IMR-90 (cell line): ENCODE data around the gene LBHD2. TPM values are rescaled to one million over a fixed set of nuclear protein-coding genes. Genes with fewer than 3 reads are reported as not detected.

ENCODE experiments used
- ATAC-seq: fragments of 200-7000 bp; cut with Tn5 transposase; 2 replicates; pipeline ENCODE4 v1.9.1; 2020; ENCODE audit warnings: low read depth, mild to moderate bottlenecking, moderate library complexity
- BruUV-seq: library from RNA; stranded (reverse); fragments of 400-500 nt; replicated peaks from 2 replicates; lab custom pipeline; 2021; lab: Mats Ljungman, UMichigan
- CTCF ChIA-PET: fragments of 300-600 bp; formaldehyde crosslinking; extraction: SDS; loops from one replicate; lab custom pipeline; 2021; ENCODE audit warnings: antibody characterized with exemption; lab: Yijun Ruan, JAX
- POLR2A ChIA-PET: fragments of 300-600 bp; sonication (Branson Sonifier 250); formaldehyde crosslinking; loops from one replicate; lab custom pipeline; 2022; ENCODE audit warnings: antibody characterized with exemption; ENCODE audit not compliant: unreplicated experiment; lab: Charles Lee
- DNase-seq: peaks from one replicate; pipeline ENCODE4 v3.0.0; 2013
- H2AFZ ChIP-seq: replicated peaks from 2 replicates; pipeline ENCODE3; 2013; ENCODE audit warnings: low read length, mild to moderate bottlenecking; ENCODE audit not compliant: poor library complexity
- H2AK5ac ChIP-seq: 2 replicates; pipeline ENCODE4 v1.6.1; 2013; ENCODE audit warnings: low read depth, low read length, inconsistent platforms
- H2AK9ac ChIP-seq: replicated peaks from 2 replicates; pipeline ENCODE3; 2013; ENCODE audit warnings: mild to moderate bottlenecking, low read depth, low read length, moderate library complexity; ENCODE audit not compliant: poor library complexity
- H2BK120ac ChIP-seq: 2 replicates; pipeline ENCODE4 v1.6.1; 2013; ENCODE audit warnings: low read depth, low read length, inconsistent platforms
- H2BK15ac ChIP-seq: 3 replicates; pipeline ENCODE4 v1.6.1; 2013; ENCODE audit warnings: low read depth, low read length, inconsistent platforms
- H2BK20ac ChIP-seq: 2 replicates; pipeline ENCODE4 v1.6.1; 2013; ENCODE audit warnings: low read depth, mild to moderate bottlenecking, inconsistent platforms, low read length, moderate library complexity
- H2BK5ac ChIP-seq: 2 replicates; pipeline ENCODE4 v1.6.1; 2013; ENCODE audit warnings: mild to moderate bottlenecking, low read depth, low read length, inconsistent platforms; ENCODE audit not compliant: poor library complexity, severe bottlenecking
- H3K14ac ChIP-seq: replicated peaks from 2 replicates; pipeline ENCODE4 v1.6.1; 2013; ENCODE audit warnings: low read depth, low read length, inconsistent platforms
- H3K18ac ChIP-seq: 2 replicates; pipeline ENCODE4 v1.6.1; 2013; ENCODE audit warnings: low read depth, low read length, control low read depth
- H3K23ac ChIP-seq: 2 replicates; pipeline ENCODE4 v1.6.1; 2013; ENCODE audit warnings: low read depth, low read length, inconsistent platforms
- H3K27ac ChIP-seq: 2 replicates; pipeline ENCODE4 v1.5.1; 2013; ENCODE audit warnings: mild to moderate bottlenecking, control low read depth, low read length; ENCODE audit not compliant: insufficient read depth
- H3K27me3 ChIP-seq: 2 replicates; pipeline ENCODE4 v1.6.1; 2013; ENCODE audit warnings: low read length; ENCODE audit not compliant: control insufficient read depth, insufficient read depth
- H3K36me3 ChIP-seq: 2 replicates; pipeline ENCODE4 v1.6.1; 2013; ENCODE audit warnings: low read length, mixed read lengths; ENCODE audit not compliant: control insufficient read depth, insufficient read depth
- H3K4ac ChIP-seq: 2 replicates; pipeline ENCODE4 v1.6.1; 2013; ENCODE audit warnings: low read depth, low read length, inconsistent platforms
- H3K4me1 ChIP-seq: 2 replicates; pipeline ENCODE4 v1.6.1; 2013; ENCODE audit warnings: low read length, mixed read lengths; ENCODE audit not compliant: control insufficient read depth, insufficient read depth
- H3K4me2 ChIP-seq: 2 replicates; pipeline ENCODE4 v1.6.1; 2013; ENCODE audit warnings: low read depth, mild to moderate bottlenecking, control low read depth, low read length, moderate library complexity
- H3K4me3 ChIP-seq: 2 replicates; pipeline ENCODE4 v1.5.1; 2013; ENCODE audit warnings: low read depth, mild to moderate bottlenecking, control low read depth, low read length, moderate library complexity; ENCODE audit not compliant: insufficient read depth
- H3K56ac ChIP-seq: 2 replicates; pipeline ENCODE4 v1.6.1; 2013; ENCODE audit warnings: low read length, inconsistent platforms; ENCODE audit not compliant: insufficient read depth; ENCODE audit errors: extremely low read depth
- H3K79me1 ChIP-seq, 2 experiments: 2 replicates each; pipeline ENCODE4 v1.6.1; 2013; ENCODE audit warnings: low read length in 2 of 2, inconsistent platforms in 1 of 2, low read depth in 1 of 2
- H3K9ac ChIP-seq: 2 replicates; pipeline ENCODE4 v1.6.1; 2013; ENCODE audit warnings: low read depth, low read length, control low read depth
- H3K9me1 ChIP-seq: 2 replicates; pipeline ENCODE4 v1.6.1; 2013; ENCODE audit warnings: low read length, inconsistent platforms; ENCODE audit not compliant: insufficient read depth
- H3K9me3 ChIP-seq: 2 replicates; pipeline ENCODE4 v1.6.1; 2013; ENCODE audit warnings: low read length; ENCODE audit not compliant: control insufficient read depth, insufficient read depth
- H4K20me1 ChIP-seq: 2 replicates; pipeline ENCODE4 v1.6.1; 2013; ENCODE audit warnings: low read length, inconsistent platforms; ENCODE audit not compliant: insufficient read depth
- H4K5ac ChIP-seq: 2 replicates; pipeline ENCODE4 v1.6.1; 2013; ENCODE audit warnings: mild to moderate bottlenecking, low read depth, low read length, control low read depth
- H4K8ac ChIP-seq, 2 experiments: 2 replicates each; pipeline ENCODE4 v1.6.1; 2013; ENCODE audit warnings: low read depth in 2 of 2, low read length in 2 of 2, control low read depth in 1 of 2, inconsistent platforms in 1 of 2
- H4K91ac ChIP-seq: 2 replicates; pipeline ENCODE4 v1.6.1; 2013; ENCODE audit warnings: low read depth, low read length, inconsistent platforms; ENCODE audit not compliant: insufficient read depth
- BHLHE40 ChIP-seq: fragments of 150-350 bp; IDR thresholded peaks from 2 replicates; pipeline ENCODE4 v1.6.1; 2016; ENCODE audit warnings: mild to moderate bottlenecking, low read depth, low read length
- CEBPB ChIP-seq: IDR thresholded peaks from 2 replicates; pipeline ENCODE4 v1.6.1; 2012; ENCODE audit warnings: low read depth, low read length, improper control_type of control experiment
- CHD1 ChIP-seq: IDR thresholded peaks from 2 replicates; pipeline ENCODE4 v1.6.1; 2012; ENCODE audit warnings: low read depth, low read length, improper control_type of control experiment
- CTCF ChIP-seq: conservative IDR thresholded peaks from 2 replicates; pipeline ENCODE4 v1.5.1; 2012; ENCODE audit warnings: mild to moderate bottlenecking, low read depth, low read length, improper control_type of control experiment
- ELK1 ChIP-seq: fragments of 150-350 bp; IDR thresholded peaks from 2 replicates; pipeline ENCODE4 v1.6.1; 2016; ENCODE audit warnings: low read depth, mild to moderate bottlenecking, low read length, moderate library complexity, borderline replicate concordance
- MAFK ChIP-seq: IDR thresholded peaks from 2 replicates; pipeline ENCODE4 v1.6.1; 2012; ENCODE audit warnings: low read depth, low read length, improper control_type of control experiment
- MAZ ChIP-seq: IDR thresholded peaks from 2 replicates; pipeline ENCODE4 v1.6.1; 2012; ENCODE audit warnings: low read depth, mild to moderate bottlenecking, low read length, improper control_type of control experiment, moderate library complexity, borderline replicate concordance
- MXI1 ChIP-seq: IDR thresholded peaks from 2 replicates; pipeline ENCODE4 v1.6.1; 2012; ENCODE audit warnings: low read depth, mild to moderate bottlenecking, low read length, moderate library complexity, borderline replicate concordance
- NFE2L2 ChIP-seq: fragments of 150-350 bp; IDR thresholded peaks from 2 replicates; pipeline ENCODE4 v1.6.1; 2016; ENCODE audit warnings: low read depth, mild to moderate bottlenecking, low read length
- POLR2A ChIP-seq: IDR thresholded peaks from 2 replicates; pipeline ENCODE4 v1.6.1; 2012; ENCODE audit warnings: mild to moderate bottlenecking, low read depth, low read length
- RAD21 ChIP-seq: IDR thresholded peaks from 2 replicates; pipeline ENCODE4 v1.6.1; 2012; ENCODE audit warnings: low read length, improper control_type of control experiment
- RCOR1 ChIP-seq: IDR thresholded peaks from 2 replicates; pipeline ENCODE4 v1.6.1; 2012; ENCODE audit warnings: mild to moderate bottlenecking, low read length, improper control_type of control experiment; ENCODE audit not compliant: insufficient replicate concordance
- RFX5 ChIP-seq: IDR thresholded peaks from 2 replicates; pipeline ENCODE4 v1.8.0; 2012; ENCODE audit warnings: low read depth, mild to moderate bottlenecking, low read length, moderate library complexity
- SMC3 ChIP-seq: fragments of 150-350 bp; IDR thresholded peaks from 2 replicates; pipeline ENCODE4 v1.6.1; 2016; ENCODE audit warnings: low read depth, mild to moderate bottlenecking, antibody characterized with exemption, low read length, moderate library complexity
- USF2 ChIP-seq: fragments of 150-350 bp; IDR thresholded peaks from 2 replicates; pipeline ENCODE4 v1.6.1; 2017; ENCODE audit warnings: mild to moderate bottlenecking, antibody characterized with exemption, low read length, low read depth
- WGBS, 2 experiments: methylation state at CpG; one replicate each; pipeline versions ENCODE4 v1.1.5 to v1.1.7; 2013; ENCODE audit warnings: missing lambda C conversion rate in 2 of 2; ENCODE audit not compliant: insufficient read length in 1 of 2; ENCODE audit errors: extremely low coverage in 2 of 2; 5-methylcytosine and 5-hydroxymethylcytosine counted together
- dilution Hi-C: fragments of 300-500 bp; cut with HindIII; formaldehyde crosslinking; loops from one replicate; pipeline ENCODE4 v1.14.3; 2018; ENCODE audit warnings: low sequenced_read_pairs; ENCODE audit not compliant: unreplicated experiment
- in situ Hi-C: fragments of 300-500 bp; cut with MboI; formaldehyde crosslinking; loops from 3 replicates; pipeline ENCODE4 v1.14.3; 2019; ENCODE audit warnings: low sequenced_read_pairs, inconsistent platforms, mixed read lengths
- intact Hi-C: fragments of 100-400 bp; cut with micrococcal nuclease; formaldehyde crosslinking; loops from 2 replicates; pipeline ENCODE4 v1.10.0; 2022
- polyA plus RNA-seq, 3 experiments: library from polyadenylated mRNA; depleted of rRNA; stranded (reverse); fragments of >200 nt; gene quantifications; 2 replicates each; pipeline ENCODE4 v1.2.3, GENCODE V29; 2012; ENCODE audit warnings: low replicate concordance in 1 of 3
- total RNA-seq: library from RNA; depleted of rRNA; stranded (reverse); fragments of >200 nt; gene quantifications from 2 replicates; pipeline ENCODE4 v1.2.3, GENCODE V29; 2012

The LBHD2 gene
- total and polyA plus RNA-seq, 2 of the 4 experiments (the other 2 are of a cell fraction) = not detected

GRCh38 chr14:103126088-103126872, 42.3 kb downstream of the LBHD2 start:
- no peak overlapping the region for H2BK15ac ChIP-seq
- DNase-seq (no peak), ATAC-seq (no peak)
- peak overlapping the region; percentile 2; the same call in 1 of the 2 replicates for H2AK5ac ChIP-seq
- H4K91ac ChIP-seq = no peak overlapping the region
- no peak overlapping the region for H3K18ac ChIP-seq
- in situ Hi-C loops (no loop called here), dilution Hi-C loops (no loop called here), intact Hi-C loops (no loop called here)
- H3K9ac ChIP-seq = no peak overlapping the region
- H4K8ac ChIP-seq = no peak overlapping the region
- H3K4me2 ChIP-seq = peak overlapping the region; percentile 37; the same call in 1 of the 2 replicates
- peaks cover 22% of the 10 kb centered on the region for H3K4me1 ChIP-seq
- H2BK20ac ChIP-seq = no peak overlapping the region
- no TSS peak for BruUV-seq
- no peak overlapping the region for H2BK120ac ChIP-seq
- H2AK9ac ChIP-seq = peak overlapping the region; percentile 88
- no peak overlapping the region for H3K4me3 ChIP-seq
- CTCF ChIA-PET = interaction anchor here (0.6 kb wide), 1 partner anchor 59 kb away, joined by 3 read pairs; no protein-coding TSS in a partner anchor
- H3K9me1 ChIP-seq = peaks cover 5% of the 10 kb centered on the region
- no peaks in the 10 kb centered on the region for H3K36me3 ChIP-seq
- 52% methylated on average over 10 of the region's 22 CpGs; no CpG with 5 or more reads in 1 of the 2 experiments for WGBS, 2 experiments
- POLR2A ChIA-PET = no interaction called here
- no peak overlapping the region for H3K4ac ChIP-seq
- no peak overlapping the region for H3K23ac ChIP-seq
- no peak overlapping the region for H4K5ac ChIP-seq
- H3K27ac ChIP-seq = no peak overlapping the region
- no peaks in the 10 kb centered on the region; a peak in 1 of 4 replicates for H3K79me1 ChIP-seq
- no peaks in the 10 kb centered on the region for H3K9me3 ChIP-seq
- H2BK5ac ChIP-seq = no peak overlapping the region
- peaks cover 2% of the 10 kb centered on the region; the same call in 1 of the 2 replicates for H4K20me1 ChIP-seq
- H3K56ac ChIP-seq = no peak overlapping the region
- H3K14ac ChIP-seq = no peak overlapping the region
- H2AFZ ChIP-seq = peak overlapping the region; percentile 85
- peaks cover 6% of the 10 kb centered on the region; the same call in 1 of the 2 replicates for H3K27me3 ChIP-seq
- no peak for TF ChIP-seq POLR2A
- TF ChIP-seq RAD21 = no peak
- TF ChIP-seq RFX5 = no peak
- TF ChIP-seq MAZ = no peak
- no peak for TF ChIP-seq CHD1
- no peak for TF ChIP-seq MAFK
- no peak for TF ChIP-seq MXI1
- TF ChIP-seq NFE2L2 = no peak
- TF ChIP-seq ELK1 = no peak
- no peak for TF ChIP-seq BHLHE40
- no peak for TF ChIP-seq CEBPB
- no peak for TF ChIP-seq SMC3
- no peak for TF ChIP-seq CTCF
- TF ChIP-seq USF2 = no peak
- TF ChIP-seq RCOR1 = no peak
